K562 (cell line): ENCODE data around the gene SUPT20HL2. TPM values are rescaled to one million over a fixed set of nuclear protein-coding genes. Genes with fewer than 3 reads are reported as not detected.

Source experiments
- ATAC-seq: fragments of 200-7000 bp; cut with Tn5 transposase; 3 replicates; pipeline ENCODE4 v1.9.1; 2020; ENCODE audit warnings: moderate library complexity
- BruUV-seq: library from RNA; stranded (reverse); fragments of 400-500 nt; replicated peaks from 2 replicates; lab custom pipeline; 2021; lab: Mats Ljungman, UMichigan
- CTCF ChIA-PET: fragments of 300-600 bp; formaldehyde crosslinking; extraction: SDS; loops from one replicate; lab custom pipeline; 2021; ENCODE audit warnings: low intra/inter-chr PET ratio; lab: Yijun Ruan, JAX
- POLR2A ChIA-PET: fragments of 300-600, 350-650 bp; sonication (Branson Sonifier 250); formaldehyde crosslinking; extraction: SDS; loops from one replicate; lab custom pipeline; 2021; ENCODE audit warnings: antibody characterized with exemption, inconsistent platforms; lab: Yijun Ruan, JAX
- DNase-seq, 4 experiments: peaks; one replicate each; pipeline versions ENCODE4 v3.0.0 to v3.0.0-alpha.2; 2011 to 2018; ENCODE audit warnings: low spot score in 3 of 4, mixed read lengths in 3 of 4; ENCODE audit errors: extremely low read depth in 1 of 4
- FAIRE-seq: peaks from 2 replicates; lab custom pipeline; 2011; peaks lifted over from hg19 to GRCh38; lab: Jason Lieb, UNC
- H2AFZ ChIP-seq: 2 replicates; pipeline ENCODE4 v1.6.0; 2011; ENCODE audit warnings: low read depth, low read length, control low read depth, inconsistent platforms
- H3K27ac ChIP-seq: fragments of 200-600 bp; 3 replicates; pipeline ENCODE4 v1.8.0; 2011; ENCODE audit warnings: low read depth, mild to moderate bottlenecking, control low read depth, inconsistent platforms, low read length, moderate library complexity, mixed read lengths; ENCODE audit errors: extremely low read depth
- H3K27me3 ChIP-seq, 2 experiments: fragments of 300-600 bp in 1 of 2; 2 replicates in 1 of 2; 3 replicates in 1 of 2; pipeline versions ENCODE4 v1.6.0 to v1.8.0; 2011; ENCODE audit warnings: inconsistent platforms in 2 of 2, low read length in 2 of 2, mild to moderate bottlenecking in 1 of 2, mixed read lengths in 1 of 2, moderate library complexity in 1 of 2; ENCODE audit not compliant: control insufficient read depth in 2 of 2, insufficient read depth in 2 of 2
- H3K36me3 ChIP-seq: fragments of 300-600 bp; 3 replicates; pipeline ENCODE4 v1.8.0; 2011; ENCODE audit warnings: mild to moderate bottlenecking, low read length, inconsistent platforms; ENCODE audit not compliant: control insufficient read depth, insufficient read depth
- H3K4me1 ChIP-seq, 2 experiments: fragments of 200-600 bp in 1 of 2; replicated peaks in 1 of 2; 2 replicates in 1 of 2; 3 replicates in 1 of 2; pipeline versions ENCODE4 v1.5.1 to v1.8.0; 2011; ENCODE audit warnings: inconsistent platforms in 2 of 2, low read length in 2 of 2, mild to moderate bottlenecking in 1 of 2, mixed read lengths in 1 of 2, moderate library complexity in 1 of 2; ENCODE audit not compliant: control insufficient read depth in 2 of 2, insufficient read depth in 2 of 2
- H3K4me2 ChIP-seq: 2 replicates; pipeline ENCODE4 v1.6.1; 2011; ENCODE audit warnings: low read length, control low read depth, inconsistent platforms, mixed read lengths; ENCODE audit not compliant: insufficient read depth
- H3K4me3 ChIP-seq: fragments of 200-600 bp; sonication (generic), shearing (Covaris generic); 2 replicates; pipeline ENCODE4 v1.5.1; 2016; ENCODE audit warnings: control low read depth, inconsistent platforms
- H3K79me2 ChIP-seq: fragments of 200-600 bp; 3 replicates; pipeline ENCODE4 v1.8.0; 2011; ENCODE audit warnings: low read length, inconsistent platforms; ENCODE audit not compliant: control insufficient read depth, insufficient read depth
- H3K9ac ChIP-seq, 2 experiments: 2 replicates each; pipeline versions ENCODE4 v1.6.0 to v1.6.1; 2011; ENCODE audit warnings: low read depth in 2 of 2, low read length in 2 of 2, control low read depth in 1 of 2, inconsistent platforms in 1 of 2, mild to moderate bottlenecking in 1 of 2, mixed read lengths in 1 of 2; ENCODE audit not compliant: insufficient read depth in 1 of 2
- H3K9me1 ChIP-seq: one replicate; pipeline ENCODE4 v1.6.0; 2011; ENCODE audit warnings: inconsistent platforms, mild to moderate bottlenecking, low read length, moderate library complexity; ENCODE audit not compliant: control insufficient read depth, insufficient read depth
- H3K9me3 ChIP-seq: replicated peaks from 2 replicates; pipeline ENCODE4 v1.5.1; 2011; ENCODE audit warnings: low read depth, low read length, inconsistent platforms; ENCODE audit not compliant: control insufficient read depth, insufficient read depth
- H4K20me1 ChIP-seq: replicated peaks from 2 replicates; pipeline ENCODE4 v1.6.1; 2011; ENCODE audit warnings: low read length, inconsistent platforms, mixed read lengths; ENCODE audit not compliant: control insufficient read depth, insufficient read depth
- BHLHE40 ChIP-seq: IDR thresholded peaks from 2 replicates; pipeline ENCODE4 v1.6.1; 2011; ENCODE audit warnings: low read length, improper control_type of control experiment
- CC2D1A ChIP-seq: fragments of 450-650 bp; IDR thresholded peaks from 2 replicates; pipeline ENCODE4 v1.6.1; 2017; ENCODE audit warnings: mild to moderate bottlenecking
- CCAR2 ChIP-seq: fragments of 200-400 bp; formaldehyde crosslinking; IDR thresholded peaks from 2 replicates; pipeline ENCODE4 v1.6.1; 2017; ENCODE audit warnings: mild to moderate bottlenecking, low read depth, low read length
- DPF2 ChIP-seq: fragments of 450-650 bp; IDR thresholded peaks from 2 replicates; pipeline ENCODE4 v1.6.1; 2016
- EP400 ChIP-seq: fragments of 450-650 bp; IDR thresholded peaks from 2 replicates; pipeline ENCODE4 v1.6.1; 2017; ENCODE audit warnings: antibody characterized with exemption, mild to moderate bottlenecking, moderate library complexity
- GATA2 ChIP-seq: sonication (generic); formaldehyde crosslinking; IDR thresholded peaks from 2 replicates; pipeline ENCODE4 v1.4.0; 2020; ENCODE audit warnings: mild to moderate bottlenecking, missing genetic modification reagents
- HDAC6 ChIP-seq: IDR thresholded peaks from 2 replicates; pipeline ENCODE4 v1.6.1; 2012; ENCODE audit warnings: low read depth, mild to moderate bottlenecking, control low read depth, inconsistent platforms, low read length, moderate library complexity
- KLF10 ChIP-seq: fragments of 250-450 bp; sonication (Bioruptor Pico); IDR thresholded peaks from 2 replicates; pipeline ENCODE4 v1.6.1; 2021; ENCODE audit warnings: matching md5 sums
- NFIC ChIP-seq: fragments of 450-650 bp; IDR thresholded peaks from 2 replicates; pipeline ENCODE4 v1.6.1; 2017; ENCODE audit warnings: mild to moderate bottlenecking, inconsistent platforms
- NFYB ChIP-seq: IDR thresholded peaks from 2 replicates; pipeline ENCODE4 v1.6.1; 2011; ENCODE audit warnings: mild to moderate bottlenecking, moderate library complexity; ENCODE audit not compliant: insufficient read length; ENCODE audit errors: extremely low read depth
- TGIF2 ChIP-seq: sonication (generic); formaldehyde crosslinking; IDR thresholded peaks from 2 replicates; pipeline ENCODE4 v1.8.1; 2022; ENCODE audit warnings: mild to moderate bottlenecking, missing genetic modification reagents, moderate library complexity
- ZNF134 ChIP-seq: fragments of 250-450 bp; sonication (Bioruptor Pico); conservative IDR thresholded peaks from 2 replicates; pipeline ENCODE4 v1.4.0; 2020
- ZNF445 ChIP-seq: fragments of 250-450 bp; sonication (Bioruptor Pico); IDR thresholded peaks from 2 replicates; pipeline ENCODE4 v1.4.0; 2020; ENCODE audit warnings: low read depth, mild to moderate bottlenecking, moderate library complexity
- WGBS: fragments of 100-300 bp; shearing (Covaris generic); methylation state at CpG from one replicate; pipeline ENCODE4 v1.1.6; 2016; ENCODE audit warnings: low coverage, mixed read lengths; ENCODE audit not compliant: insufficient coverage; ENCODE audit errors: missing lambda C conversion rate; 5-methylcytosine and 5-hydroxymethylcytosine counted together
- in situ Hi-C: fragments of 300-500 bp; cut with MboI; formaldehyde crosslinking; loops from 4 replicates; pipeline ENCODE4 v1.15.0; 2018; ENCODE audit warnings: inconsistent platforms, mixed read lengths
- intact Hi-C: fragments of 100-400 bp; cut with micrococcal nuclease; formaldehyde crosslinking; loops from 2 replicates; pipeline ENCODE4 v1.14.2; 2022
- polyA plus RNA-seq, 8 experiments: library from polyadenylated mRNA; depleted of rRNA in 4 of 8; stranded (reverse) in 5 of 8; unstranded in 3 of 8; fragments of >200 nt; fragmentation: Nextera tagmentation in 2 of 8; fragmentation: Illumina TruSeq in 1 of 8; extraction: Ambion mirVana in 2 of 8; extraction: Trizol in 1 of 8; gene quantifications; 2 replicates each; pipeline versions ENCODE4 v1.2.1 to v1.2.3, GENCODE V29; 2011 to 2014; ENCODE audit warnings: inconsistent platforms in 1 of 8, missing spikeins in 1 of 8
- total RNA-seq, 7 experiments: library from RNA; depleted of rRNA in 6 of 7; stranded (reverse); fragments of >200 nt in 6 of 7; fragmentation: Illumina TruSeq in 2 of 7; extraction: Trizol in 2 of 7; gene quantifications; 2 replicates each; pipeline versions ENCODE4 v1.2.1 to v1.2.3, GENCODE V29; 2011 to 2021; ENCODE audit warnings: low replicate concordance in 1 of 7
- TF ChIP-seq, protein P1 (sequence below): fragments of 150-350 bp; IDR thresholded peaks from 2 replicates; pipeline ENCODE4 v1.6.1; 2014; ENCODE audit warnings: low read depth, mild to moderate bottlenecking, low read length, borderline replicate concordance
- TF ChIP-seq, protein P2 (sequence below): fragments of 250-450 bp; sonication (Bioruptor Pico); IDR thresholded peaks from 2 replicates; pipeline ENCODE4 v1.4.0; 2020; ENCODE audit warnings: mild to moderate bottlenecking, moderate library complexity

The SUPT20HL2 gene
- total and polyA plus RNA-seq, 9 of the 15 experiments (the other 6 are each of a cell fraction or from before 2014, with no cell fraction given): 0.04 TPM; not detected in 8

DNA sequence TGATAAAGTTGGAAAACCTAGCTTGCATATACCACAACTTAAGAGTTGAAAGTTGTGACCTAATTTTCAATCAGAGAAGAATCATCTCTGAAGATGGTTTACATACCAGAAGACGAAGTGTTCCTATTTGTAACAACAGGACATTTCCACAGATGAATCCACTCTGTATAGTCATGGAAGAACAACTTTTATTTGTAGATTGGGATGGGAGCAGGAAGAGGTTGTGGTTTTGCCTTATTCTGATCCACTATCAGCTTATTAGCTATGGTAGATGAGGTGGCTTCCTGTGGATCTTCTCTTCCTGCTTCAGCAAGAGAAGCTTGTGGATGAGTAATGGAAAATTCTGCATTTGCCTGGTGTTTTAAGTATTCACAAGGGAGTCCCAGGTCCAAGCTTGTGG lies 27.9 kb upstream of the SUPT20HL2 start:
- 0% methylated on average over 1 of the region's 1 CpG for WGBS
- Histone ChIP-seq H3K9ac (no peak overlapping the region), H3K4me3 (no peak overlapping the region), H3K27me3 (no peaks in the 10 kb centered on the region; a peak in 1 of 5 replicates), H2AFZ (no peak overlapping the region), H3K79me2 (no peaks in the 10 kb centered on the region), H4K20me1 (no peaks in the 10 kb centered on the region), H3K4me1 (no peaks in the 10 kb centered on the region), H3K27ac (no peak overlapping the region), H3K9me3 (no peaks in the 10 kb centered on the region), H3K36me3 (no peaks in the 10 kb centered on the region), H3K4me2 (no peak overlapping the region), H3K9me1 (no peaks in the 10 kb centered on the region)
- no TSS peak for BruUV-seq
- intact Hi-C loops (no loop called here), in situ Hi-C loops (no loop called here)
- ATAC-seq (no peak), DNase-seq (no peak), FAIRE-seq (no peak)
- ChIA-PET POLR2A (no interaction called here), CTCF (no interaction called here)
- TF ChIP-seq ZNF445 (CRISPR knock-in tag) (no peak), CC2D1A (no peak), TGIF2 (no peak), DPF2 (no peak), GATA2 (no peak), ZNF134 (CRISPR knock-in tag) (no peak), BHLHE40 (no peak), HDAC6 (no peak), NFYB (no peak), NFIC (no peak), KLF10 (no peak), EP400 (no peak), CCAR2 (no peak)
- TF ChIP-seq, protein P1, sequence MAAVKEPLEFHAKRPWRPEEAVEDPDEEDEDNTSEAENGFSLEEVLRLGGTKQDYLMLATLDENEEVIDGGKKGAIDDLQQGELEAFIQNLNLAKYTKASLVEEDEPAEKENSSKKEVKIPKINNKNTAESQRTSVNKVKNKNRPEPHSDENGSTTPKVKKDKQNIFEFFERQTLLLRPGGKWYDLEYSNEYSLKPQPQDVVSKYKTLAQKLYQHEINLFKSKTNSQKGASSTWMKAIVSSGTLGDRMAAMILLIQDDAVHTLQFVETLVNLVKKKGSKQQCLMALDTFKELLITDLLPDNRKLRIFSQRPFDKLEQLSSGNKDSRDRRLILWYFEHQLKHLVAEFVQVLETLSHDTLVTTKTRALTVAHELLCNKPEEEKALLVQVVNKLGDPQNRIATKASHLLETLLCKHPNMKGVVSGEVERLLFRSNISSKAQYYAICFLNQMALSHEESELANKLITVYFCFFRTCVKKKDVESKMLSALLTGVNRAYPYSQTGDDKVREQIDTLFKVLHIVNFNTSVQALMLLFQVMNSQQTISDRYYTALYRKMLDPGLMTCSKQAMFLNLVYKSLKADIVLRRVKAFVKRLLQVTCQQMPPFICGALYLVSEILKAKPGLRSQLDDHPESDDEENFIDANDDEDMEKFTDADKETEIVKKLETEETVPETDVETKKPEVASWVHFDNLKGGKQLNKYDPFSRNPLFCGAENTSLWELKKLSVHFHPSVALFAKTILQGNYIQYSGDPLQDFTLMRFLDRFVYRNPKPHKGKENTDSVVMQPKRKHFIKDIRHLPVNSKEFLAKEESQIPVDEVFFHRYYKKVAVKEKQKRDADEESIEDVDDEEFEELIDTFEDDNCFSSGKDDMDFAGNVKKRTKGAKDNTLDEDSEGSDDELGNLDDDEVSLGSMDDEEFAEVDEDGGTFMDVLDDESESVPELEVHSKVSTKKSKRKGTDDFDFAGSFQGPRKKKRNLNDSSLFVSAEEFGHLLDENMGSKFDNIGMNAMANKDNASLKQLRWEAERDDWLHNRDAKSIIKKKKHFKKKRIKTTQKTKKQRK: no peak
- TF ChIP-seq, protein P2, sequence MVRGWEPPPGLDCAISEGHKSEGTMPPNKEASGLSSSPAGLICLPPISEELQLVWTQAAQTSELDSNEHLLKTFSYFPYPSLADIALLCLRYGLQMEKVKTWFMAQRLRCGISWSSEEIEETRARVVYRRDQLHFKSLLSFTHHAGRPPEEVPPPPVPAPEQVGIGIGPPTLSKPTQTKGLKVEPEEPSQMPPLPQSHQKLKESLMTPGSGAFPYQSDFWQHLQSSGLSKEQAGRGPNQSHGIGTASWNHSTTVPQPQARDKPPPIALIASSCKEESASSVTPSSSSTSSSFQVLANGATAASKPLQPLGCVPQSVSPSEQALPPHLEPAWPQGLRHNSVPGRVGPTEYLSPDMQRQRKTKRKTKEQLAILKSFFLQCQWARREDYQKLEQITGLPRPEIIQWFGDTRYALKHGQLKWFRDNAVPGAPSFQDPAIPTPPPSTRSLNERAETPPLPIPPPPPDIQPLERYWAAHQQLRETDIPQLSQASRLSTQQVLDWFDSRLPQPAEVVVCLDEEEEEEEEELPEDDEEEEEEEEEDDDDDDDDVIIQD (CRISPR knock-in tag): no peak
